COLO668 (cell line): ENCODE measurements around the gene DNMBP.
"Not testable (repeated sequence)": the region's sequence is repeated elsewhere in the genome, so short reads cannot be mapped to it uniquely, and the experiment has no call there.

Source experiments
- DNase-seq: peaks from one replicate; lab custom pipeline; 2025; ENCODE audit not compliant: unreplicated experiment; lab: John Stamatoyannopoulos, UW

The DNMBP gene

GRCh38 chr10:99916776-99917175, 93.0 kb downstream of the DNMBP start:
- DNase-seq, result no peak

- DNase-seq, result no peak
Measured at GRCh38 chr10:99915414-99915813, 94.3 kb downstream of the DNMBP start.

- DNase-seq, result no peak
Measured at GRCh38 chr10:99914236-99914635, 95.5 kb downstream of the DNMBP start.

- no peak for DNase-seq
Measured at GRCh38 chr10:99913831-99914235, 95.9 kb downstream of the DNMBP start.

- no peak for DNase-seq
Measured at GRCh38 chr10:99912041-99912440, 97.7 kb downstream of the DNMBP start.

- no peak for DNase-seq
Measured at GRCh38 chr10:99908512-99908911, 101.2 kb downstream of the DNMBP start.

- no peak for DNase-seq
Measured at GRCh38 chr10:99906470-99906869, 103.3 kb downstream of the DNMBP start.

GRCh38 chr10:99905971-99906370, 103.8 kb downstream of the DNMBP start:
- no peak for DNase-seq

GRCh38 chr10:99895867-99896266, 113.9 kb downstream of the DNMBP start:
- DNase-seq, result no peak

GRCh38 chr10:99895066-99895465, 114.7 kb downstream of the DNMBP start:
- DNase-seq, result not testable (repeated sequence)

GRCh38 chr10:99894613-99895012, 115.1 kb downstream of the DNMBP start:
- DNase-seq, result no peak

- DNase-seq, result no peak
Measured at GRCh38 chr10:99888622-99889021, 121.1 kb downstream of the DNMBP start.

- DNase-seq, result no peak
Measured at GRCh38 chr10:99883523-99883922, 126.2 kb downstream of the DNMBP start.

GRCh38 chr10:99881371-99881770, 128.4 kb downstream of the DNMBP start:
- DNase-seq, result no peak

GRCh38 chr10:99880080-99880835, 129.5 kb downstream of the DNMBP start:
- DNase-seq, result no peak

GRCh38 chr10:99875473-99875872, 134.3 kb downstream of the DNMBP start:
- no peak for DNase-seq

GRCh38 chr10:99874341-99875085, 135.2 kb downstream of the DNMBP start:
- no peak for DNase-seq

GRCh38 chr10:99873846-99874245, 135.9 kb downstream of the DNMBP start:
- DNase-seq, result no peak

- DNase-seq, result no peak
Measured at GRCh38 chr10:99872367-99873162, 137.2 kb downstream of the DNMBP start.

- no peak for DNase-seq
Measured at GRCh38 chr10:99870123-99870730, 139.5 kb downstream of the DNMBP start.

GRCh38 chr10:99869581-99870122, 140.1 kb downstream of the DNMBP start:
- no peak for DNase-seq
